DMS79 (cell line): ENCODE measurements around the gene CXCL12.

Experiments used
- DNase-seq: peaks from one replicate; lab custom pipeline; 2025; lab: John Stamatoyannopoulos, UW

Gene CXCL12

GRCh38 chr10:44385696-44386441 is 972 bp upstream of the CXCL12 start:
- no peak for DNase-seq

- no peak for DNase-seq
Observed at GRCh38 chr10:44384601-44385025, 284 bp downstream of the CXCL12 start.

GRCh38 chr10:44383749-44384600 is 922 bp downstream of the CXCL12 start:
- no peak for DNase-seq

DNA sequence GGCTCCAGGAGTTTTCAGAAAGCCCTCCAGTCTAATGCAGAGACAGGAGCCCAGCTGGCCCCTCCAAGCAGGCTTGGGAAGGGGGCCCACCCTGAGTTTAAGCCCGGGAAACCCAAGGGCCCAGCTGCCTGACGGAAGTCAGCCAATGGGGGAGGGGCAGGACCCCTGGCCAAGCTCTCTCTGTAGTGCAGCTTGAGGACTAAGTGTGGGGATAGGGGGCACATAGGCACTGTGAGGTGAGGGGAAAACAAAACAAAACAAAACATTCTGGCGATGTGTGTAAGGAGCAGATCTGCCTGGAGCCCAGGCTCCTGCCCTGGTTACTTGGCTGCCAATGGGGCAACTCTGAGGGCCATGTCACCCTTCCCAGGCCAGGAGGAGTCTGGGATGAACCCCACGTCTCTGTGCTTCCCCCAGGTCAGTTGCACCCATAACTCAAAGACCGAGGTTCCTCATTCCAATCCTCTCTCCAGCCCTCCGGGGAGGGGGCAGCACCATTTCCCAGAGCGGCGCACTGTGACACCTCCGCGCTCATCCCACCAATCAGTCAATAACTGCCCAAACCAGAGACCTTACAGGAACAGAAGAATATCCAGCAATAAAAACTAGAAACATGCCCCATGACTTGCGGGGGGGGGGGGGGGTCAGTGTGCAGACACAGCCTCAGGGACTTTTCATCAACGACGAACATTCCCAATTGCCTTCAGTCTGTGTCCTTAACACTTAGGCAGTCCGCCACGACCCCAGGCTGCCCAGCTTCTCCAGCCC is 1.7 kb downstream of the CXCL12 start:
- DNase-seq = no peak

GRCh38 chr10:44382131-44382858 is 2.6 kb downstream of the CXCL12 start:
- DNase-seq = no peak

GRCh38 chr10:44380829-44381600 is 3.9 kb downstream of the CXCL12 start:
- DNase-seq = no peak

DNA sequence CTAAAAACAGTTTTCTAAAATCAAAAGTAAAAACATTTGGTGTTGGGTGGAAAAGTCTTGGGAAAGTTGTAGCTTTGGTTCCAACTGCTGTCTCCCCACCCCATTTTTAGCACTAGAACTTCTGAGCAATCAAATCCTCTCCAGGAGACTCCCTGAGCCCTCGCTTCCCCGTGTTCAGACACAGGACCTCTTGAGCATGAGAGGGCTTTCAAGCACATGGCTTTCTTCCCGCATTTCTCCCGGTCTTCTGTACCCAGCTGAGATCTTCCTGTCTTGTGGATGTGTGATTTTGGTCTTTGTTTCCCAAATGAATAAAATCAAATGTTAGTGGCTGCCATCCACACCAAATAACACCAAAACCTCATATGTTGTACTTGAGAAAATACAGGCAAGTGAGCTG is 5.0 kb downstream of the CXCL12 start:
- no peak for DNase-seq

- peak; percentile 29 for DNase-seq
Observed at GRCh38 chr10:44378626-44379025, 6.3 kb downstream of the CXCL12 start.

DNA sequence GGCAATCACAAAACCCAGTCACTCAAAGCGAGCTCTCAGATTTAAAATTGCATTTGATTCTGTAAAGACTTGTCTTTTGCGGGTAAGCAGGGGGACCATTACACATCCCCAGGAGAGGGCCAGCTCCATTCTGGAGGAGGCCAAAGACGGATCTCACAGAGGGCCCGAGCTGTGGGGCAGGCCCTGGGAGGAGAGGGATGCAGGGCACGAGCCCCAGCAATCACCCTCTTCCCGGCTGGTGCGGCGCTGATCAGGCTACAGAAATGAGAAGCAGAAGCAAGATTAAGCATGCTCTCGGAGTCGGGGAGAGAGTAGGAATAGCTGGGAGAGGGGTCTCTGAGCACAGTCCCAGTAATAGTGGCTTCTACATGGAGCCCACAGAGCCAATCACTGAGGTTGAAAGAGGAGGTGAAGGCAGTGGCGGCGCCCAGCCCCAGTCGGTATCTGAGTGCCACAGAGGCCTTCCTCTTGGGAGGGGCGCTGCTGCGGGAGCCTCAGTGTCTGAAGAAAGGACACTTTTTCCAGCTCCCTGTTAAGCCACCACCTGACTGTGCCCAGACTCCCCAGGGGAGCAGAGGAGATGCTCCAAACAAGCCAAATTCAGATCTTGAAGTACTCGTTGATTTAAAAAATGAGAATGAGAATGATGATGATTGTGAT is 7.1 kb downstream of the CXCL12 start:
- DNase-seq = no peak

DNA sequence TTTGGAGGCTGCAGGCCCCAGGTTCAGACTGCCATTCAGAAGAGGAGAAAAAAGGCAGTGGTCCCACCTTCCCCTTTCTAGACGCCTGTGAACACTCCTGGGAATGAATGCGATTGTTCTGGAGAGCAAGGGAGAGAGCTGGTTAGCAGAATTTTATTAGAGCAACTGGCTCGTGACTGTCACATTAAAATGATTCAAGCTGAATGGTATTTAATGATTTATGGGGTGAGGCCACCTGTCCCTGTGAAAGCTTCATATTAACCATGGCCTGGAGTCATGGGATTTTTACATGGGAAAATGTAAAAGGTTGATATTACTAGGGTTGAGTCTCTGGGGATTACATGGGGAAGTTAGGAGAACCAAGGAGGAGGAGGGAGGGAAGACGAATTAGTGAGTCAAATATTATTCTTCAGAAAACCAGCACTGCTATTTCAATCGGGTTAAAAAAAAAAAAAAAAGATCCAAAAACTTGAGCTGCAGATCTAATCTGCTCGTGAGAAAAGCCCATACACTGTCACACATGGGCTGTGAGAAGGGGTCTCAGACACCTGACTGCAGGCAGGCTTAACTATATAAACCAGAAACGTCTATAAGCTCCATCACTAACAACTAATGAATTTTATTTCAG is 8.3 kb downstream of the CXCL12 start:
- DNase-seq = no peak

DNA sequence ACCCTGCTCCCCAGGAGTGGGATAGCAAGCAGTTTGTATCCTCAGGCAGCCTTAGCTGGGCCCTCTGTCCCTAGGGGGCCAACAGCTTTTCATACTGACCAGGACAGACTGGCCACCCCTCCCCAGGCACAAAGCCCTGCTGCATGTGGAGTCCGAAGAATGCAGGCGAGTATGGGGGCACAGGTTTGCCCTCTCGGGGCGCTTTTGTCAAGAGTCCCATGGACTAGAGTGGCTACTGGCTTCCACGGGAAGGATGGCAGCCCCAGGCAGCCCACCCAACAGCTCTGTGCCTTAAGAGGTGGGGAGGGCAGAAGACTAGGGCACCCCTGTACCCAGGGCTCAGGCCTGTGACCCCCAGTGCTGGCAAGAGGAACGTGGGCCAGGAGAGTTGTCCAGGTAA is 10.7 kb downstream of the CXCL12 start:
- no peak for DNase-seq

GRCh38 chr10:44373341-44373995 is 11.4 kb downstream of the CXCL12 start:
- no peak for DNase-seq

DNA sequence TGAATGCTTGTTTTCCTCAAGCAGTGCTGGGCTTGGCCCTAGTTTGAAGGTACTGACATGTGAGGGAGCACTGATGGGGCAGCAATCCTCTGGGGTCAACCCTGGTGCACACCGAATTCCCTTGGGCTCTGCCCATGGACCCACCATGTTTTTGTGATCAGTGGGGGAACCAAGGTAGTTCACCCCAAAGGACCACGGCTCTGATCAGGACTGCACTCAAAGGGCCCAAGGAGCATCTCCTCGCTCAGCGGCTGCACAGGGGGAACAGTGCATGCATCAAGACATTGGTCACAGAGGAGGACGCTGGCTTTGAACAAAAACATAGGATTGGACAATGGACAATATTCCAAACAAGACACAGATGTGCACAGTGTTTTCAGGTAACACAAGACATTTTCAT is 12.7 kb downstream of the CXCL12 start:
- no peak for DNase-seq

DNA sequence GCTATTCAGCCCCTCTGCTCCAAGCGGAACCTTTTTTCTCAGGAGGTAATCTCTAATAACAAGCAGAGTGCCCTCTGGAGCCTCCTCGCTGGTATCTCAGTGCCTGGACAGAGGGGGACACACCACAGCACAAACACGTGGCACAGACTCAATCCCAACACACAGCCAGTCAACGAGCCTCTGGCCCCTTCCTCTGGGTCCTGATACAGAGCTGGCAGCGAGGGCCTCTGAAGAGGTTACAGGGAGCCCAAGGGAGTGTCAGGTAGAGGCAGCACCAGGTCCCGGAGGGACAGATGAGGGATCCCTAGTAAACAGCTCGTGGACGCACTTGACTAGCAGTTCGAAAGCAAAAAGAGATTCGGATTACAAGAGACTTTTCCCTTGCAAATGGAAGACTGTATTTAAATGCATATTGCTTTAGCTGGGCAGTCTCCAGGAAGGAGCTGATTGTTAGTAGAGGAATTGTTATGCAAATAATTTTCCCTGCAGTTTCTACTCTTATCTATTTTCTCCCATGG is 14.1 kb downstream of the CXCL12 start:
- DNase-seq = no peak

DNA sequence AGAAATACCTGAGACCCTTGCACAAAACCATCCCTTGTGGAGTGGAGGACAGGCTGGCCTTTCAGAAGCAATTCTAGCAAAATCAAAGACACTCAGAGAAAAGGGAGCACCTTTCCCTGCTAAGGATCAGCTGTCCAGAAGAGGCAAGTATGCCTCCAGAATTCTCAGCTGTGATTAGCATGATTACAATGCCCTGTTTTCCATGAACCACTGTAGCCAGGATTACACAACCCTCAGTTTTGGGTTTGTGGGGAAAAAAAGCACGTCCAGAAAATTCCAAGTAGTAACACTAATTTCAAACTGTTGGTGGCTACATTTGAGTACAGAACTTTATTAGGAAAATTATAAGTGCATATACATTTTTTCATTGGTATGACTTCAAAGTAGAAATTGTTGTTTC is 15.0 kb downstream of the CXCL12 start:
- DNase-seq = no peak

GRCh38 chr10:44369296-44369695 is 15.6 kb downstream of the CXCL12 start:
- DNase-seq = no peak

DNA sequence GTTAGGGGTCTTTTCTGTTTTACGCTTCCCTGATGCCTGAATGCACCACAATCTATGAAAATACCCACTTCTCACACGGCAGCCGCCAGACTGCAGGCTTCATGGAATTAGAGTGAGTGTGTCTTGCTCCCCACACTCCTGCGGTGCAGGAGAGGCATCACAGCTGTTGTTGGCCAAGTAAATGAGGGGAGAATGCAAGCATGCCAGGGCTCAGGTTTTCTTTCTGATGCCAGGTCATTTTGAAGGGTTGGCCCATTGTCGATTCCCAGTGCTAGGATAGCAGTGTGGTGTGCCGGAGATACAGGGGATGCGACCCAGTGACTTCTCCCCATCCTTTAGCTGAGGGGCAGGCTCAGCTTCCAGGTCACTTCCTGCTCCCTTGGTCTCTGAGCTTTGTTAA is 16.3 kb downstream of the CXCL12 start:
- DNase-seq = no peak

GRCh38 chr10:44366941-44367630 is 17.8 kb downstream of the CXCL12 start:
- no peak for DNase-seq

DNA sequence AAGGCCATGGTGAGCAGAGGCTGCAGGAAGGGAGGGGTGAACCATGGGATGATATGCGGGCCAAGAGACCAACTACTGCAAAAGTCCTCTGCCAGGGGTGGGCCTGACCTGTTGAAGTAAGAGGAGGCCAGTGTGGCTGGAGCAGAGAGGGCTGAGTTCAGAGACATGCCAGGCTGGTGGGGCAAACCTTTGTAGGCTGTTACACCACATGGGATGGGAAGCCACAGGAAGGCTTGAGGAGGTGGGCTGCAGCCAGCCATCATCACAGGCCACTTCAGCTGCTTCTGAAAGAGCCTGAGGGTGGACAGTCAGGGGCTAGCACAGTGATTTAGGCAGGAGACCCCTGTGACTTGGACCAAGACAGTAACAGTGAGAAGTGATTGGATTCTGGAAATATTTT is 20.3 kb downstream of the CXCL12 start:
- DNase-seq = no peak
